IPS DF 6.9 (cell line): Measurements from ENCODE around the gene RLN3.
"Not testable (repeated sequence)": the region's sequence is repeated elsewhere in the genome, so short reads cannot be mapped to it uniquely, and the experiment has no call there.

Experiments used
- DNase-seq: peaks from one replicate; pipeline ENCODE4 v3.0.0-alpha.2; 2013; ENCODE audit warnings: low read depth, low spot score
- H3K27ac ChIP-seq: one replicate; pipeline ENCODE4 v1.5.1; 2013; ENCODE audit warnings: low read length, control low read depth
- H3K27me3 ChIP-seq: 2 replicates; pipeline ENCODE4 v1.6.1; 2013; ENCODE audit warnings: mild to moderate bottlenecking, low read length; ENCODE audit not compliant: control insufficient read depth, insufficient read depth
- H3K36me3 ChIP-seq: 2 replicates; pipeline ENCODE4 v1.6.1; 2013; ENCODE audit warnings: low read length; ENCODE audit not compliant: control insufficient read depth, insufficient read depth
- H3K4me1 ChIP-seq: 2 replicates; pipeline ENCODE4 v1.6.1; 2013; ENCODE audit warnings: low read length; ENCODE audit not compliant: control insufficient read depth, insufficient read depth
- H3K4me3 ChIP-seq: 2 replicates; pipeline ENCODE4 v1.5.1; 2013; ENCODE audit warnings: mild to moderate bottlenecking, low read length
- H3K9me3 ChIP-seq: 2 replicates; pipeline ENCODE4 v1.6.1; 2013; ENCODE audit warnings: low read length, inconsistent platforms; ENCODE audit not compliant: control insufficient read depth, insufficient read depth
- WGBS: extraction: QIAGEN DNeasy Blood & Tissue Kit; methylation state at CpG from one replicate; pipeline ENCODE4 v1.1.7; 2013; ENCODE audit warnings: mixed read lengths, missing lambda C conversion rate; ENCODE audit not compliant: insufficient read length, insufficient coverage; 5-methylcytosine and 5-hydroxymethylcytosine counted together

RLN3 gene

DNA sequence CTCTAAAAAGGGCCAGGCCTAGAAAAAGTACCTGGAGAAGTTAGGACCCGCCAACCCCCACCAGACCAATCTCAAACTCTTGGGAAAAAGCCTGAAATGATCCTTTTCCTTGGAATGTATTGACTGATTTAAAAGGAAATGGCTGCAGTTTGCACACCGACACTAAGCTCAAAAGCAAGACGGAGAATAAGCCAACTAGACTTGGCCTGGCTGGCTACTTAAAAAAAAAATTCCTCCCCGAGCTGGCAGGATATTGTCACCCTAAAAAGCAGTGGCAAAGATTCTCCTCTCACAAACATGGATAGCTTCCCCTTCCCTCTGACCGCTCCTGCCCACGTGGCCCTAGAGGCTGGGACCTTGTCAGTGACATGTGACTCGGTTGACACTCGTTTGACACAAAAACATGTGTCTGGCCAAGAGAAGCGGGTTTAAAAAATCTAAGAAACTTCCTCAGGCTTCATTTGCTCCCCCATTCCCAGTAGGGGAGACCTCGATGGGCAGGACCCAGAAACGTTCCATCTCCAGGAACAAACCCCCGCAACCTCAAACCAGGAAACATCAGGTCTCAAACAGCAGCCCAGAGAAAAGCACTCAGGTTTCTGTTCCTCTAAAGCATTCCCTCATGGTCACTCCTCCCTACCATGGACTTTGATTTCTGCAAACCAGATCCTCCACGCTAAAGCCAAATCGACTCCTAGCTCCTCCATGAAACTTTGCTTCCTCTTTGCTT lies 23.2 kb upstream of the RLN3 start:
- no peak for DNase-seq
- no peaks in the 10 kb centered on the region for H3K27me3 ChIP-seq
- H3K4me1 ChIP-seq: peaks cover 4% of the 10 kb centered on the region; the same call in 1 of the 2 replicates
- no CpG with 5 or more reads among the region's 14 CpGs for WGBS
- no peaks in the 10 kb centered on the region for H3K36me3 ChIP-seq
- H3K9me3 ChIP-seq: no peaks in the 10 kb centered on the region
- H3K27ac ChIP-seq: no peak overlapping the region
- no peak overlapping the region for H3K4me3 ChIP-seq

DNA sequence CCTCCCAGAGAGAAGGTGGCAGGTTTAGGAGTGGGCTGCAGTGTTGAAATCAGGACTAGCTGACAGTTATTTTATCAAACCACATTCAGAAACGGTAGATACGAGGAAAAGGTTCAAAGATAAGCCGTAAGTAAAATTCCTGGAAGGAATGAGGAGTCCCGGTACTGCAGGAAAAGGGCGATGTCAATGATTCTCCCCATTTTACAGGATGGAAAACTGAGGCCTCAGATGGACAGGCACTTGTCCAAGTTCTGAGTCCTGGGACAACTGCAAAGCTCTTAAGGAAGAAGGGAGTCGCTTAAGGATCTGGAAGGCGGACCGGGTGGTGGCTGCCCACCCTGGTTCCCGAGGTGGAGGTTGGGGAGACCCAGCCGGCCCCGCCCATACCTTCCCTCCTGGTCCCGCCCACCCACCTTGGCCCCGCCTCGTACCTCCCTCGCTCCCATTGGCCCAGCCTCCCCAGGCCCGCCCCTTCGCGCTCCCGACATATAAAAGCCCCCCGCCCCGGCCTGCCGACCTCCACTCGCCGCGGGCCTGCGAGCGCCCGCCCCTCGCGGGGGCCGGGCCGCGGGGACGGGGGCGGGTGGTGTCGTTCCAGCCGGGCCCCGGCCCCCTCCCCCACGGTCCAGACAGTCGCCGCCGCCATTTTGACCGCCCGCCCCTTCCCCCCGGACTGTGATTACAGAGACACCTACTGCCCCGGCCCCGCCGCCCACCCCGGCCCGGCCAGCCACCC lies 22.4 kb upstream of the RLN3 start:
- WGBS: no CpG with 5 or more reads among the region's 50 CpGs
- no peaks in the 10 kb centered on the region for H3K9me3 ChIP-seq
- H3K4me1 ChIP-seq: peaks cover 4% of the 10 kb centered on the region; the same call in 1 of the 2 replicates
- no peaks in the 10 kb centered on the region for H3K27me3 ChIP-seq
- H3K36me3 ChIP-seq: no peaks in the 10 kb centered on the region
- H3K4me3 ChIP-seq: peak overlapping the region; percentile 82; the same call in 1 of the 2 replicates
- no peak overlapping the region for H3K27ac ChIP-seq
- DNase-seq: no peak

DNA sequence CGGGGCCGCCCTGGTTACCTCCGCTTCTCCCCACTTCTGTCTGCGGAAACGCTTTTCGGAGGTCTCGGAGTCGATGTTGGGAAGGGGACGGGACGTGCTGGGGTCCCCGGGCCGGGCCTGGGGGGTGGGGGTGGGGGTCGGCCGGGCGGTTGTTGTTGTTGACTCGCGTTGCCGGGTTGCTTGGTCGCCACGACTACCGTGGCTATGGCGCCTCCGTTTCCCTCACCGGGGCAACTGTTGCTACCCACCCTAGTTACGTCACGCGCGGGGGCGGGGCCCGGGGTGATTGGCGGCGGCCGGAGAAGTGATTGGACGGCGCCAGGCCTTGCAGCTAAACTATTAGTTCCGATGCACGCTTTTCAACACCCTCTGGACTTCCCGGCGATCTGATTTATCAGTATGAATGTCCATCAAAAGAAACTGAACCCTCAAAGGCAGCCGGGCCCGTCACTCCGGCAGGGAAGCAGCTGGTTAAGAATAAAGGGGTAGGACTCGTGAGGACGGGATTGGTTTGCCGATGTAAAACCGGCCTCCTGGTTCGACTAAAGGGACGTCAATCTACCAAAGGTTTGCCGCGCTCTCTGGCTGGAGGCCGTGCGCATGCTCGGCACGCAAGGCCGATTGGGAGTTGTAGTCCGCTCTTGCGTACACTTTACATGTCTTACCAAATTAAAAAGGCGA lies 21.7 kb upstream of the RLN3 start, which contains the start of gene RFX1:
RFX1 (minus strand) TSS at position 236 of the 681 bp plus-strand sequence. CDS start 12,477 bp downstream, outside the sequence.
- Histone ChIP-seq H3K36me3 (no peaks in the 10 kb centered on the region), H3K27ac (no peak within 1 kb of the TSS), H3K4me3 (peak within 1 kb of the TSS; percentile 82; the same call in 1 of the 2 replicates), H3K27me3 (no peaks in the 10 kb centered on the region), H3K4me1 (peaks cover 4% of the 10 kb centered on the region; the same call in 1 of the 2 replicates), H3K9me3 (no peaks in the 10 kb centered on the region)
- DNase-seq: peak; percentile 97
- no CpG with 5 or more reads among the region's 58 CpGs for WGBS

DNA sequence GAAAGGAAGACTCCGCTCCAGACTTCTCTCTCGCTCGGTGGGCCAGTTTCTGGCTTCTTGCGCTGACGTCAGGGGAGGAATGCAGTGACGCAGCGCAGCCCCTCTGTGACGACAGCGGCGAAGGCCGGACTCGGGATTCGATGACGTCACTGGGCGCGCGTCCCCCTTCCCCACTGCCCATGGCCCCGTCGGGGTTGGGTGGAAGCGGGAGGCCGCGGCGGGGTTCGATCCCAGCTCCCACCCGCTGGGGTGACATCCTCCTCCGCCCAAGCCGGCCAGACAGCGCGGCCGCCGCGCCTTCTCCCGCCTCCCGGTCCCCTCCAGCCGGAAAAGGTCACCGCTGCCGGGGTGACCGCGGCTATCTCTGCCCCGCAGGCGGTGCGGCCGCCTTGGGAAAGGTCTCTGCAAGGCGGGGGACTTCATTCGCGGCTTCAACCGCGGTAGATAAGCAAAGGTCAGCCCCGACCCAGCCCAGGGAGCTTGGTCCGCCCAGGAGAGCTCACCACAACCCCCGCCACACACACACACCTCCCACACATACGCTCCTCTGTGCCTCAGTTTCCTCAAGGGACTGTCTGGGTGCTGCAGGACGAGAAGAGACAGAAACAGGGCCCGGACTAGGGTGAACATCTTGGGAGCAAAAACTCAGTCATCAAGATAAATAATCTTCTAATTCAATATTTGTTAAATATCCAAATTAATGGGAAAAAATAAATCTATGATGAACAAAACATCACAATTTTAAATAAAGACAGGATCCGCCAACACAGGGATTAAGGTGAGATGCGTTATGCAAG lies 21.0 kb upstream of the RLN3 start:
- no CpG with 5 or more reads among the region's 56 CpGs for WGBS
- Histone ChIP-seq H3K36me3 (no peaks in the 10 kb centered on the region), H3K9me3 (no peaks in the 10 kb centered on the region), H3K27ac (no peak overlapping the region), H3K4me1 (peaks cover 4% of the 10 kb centered on the region; the same call in 1 of the 2 replicates), H3K27me3 (no peaks in the 10 kb centered on the region), H3K4me3 (peak overlapping the region; percentile 54; the same call in 1 of the 2 replicates)
- peak; percentile 60 for DNase-seq

DNA sequence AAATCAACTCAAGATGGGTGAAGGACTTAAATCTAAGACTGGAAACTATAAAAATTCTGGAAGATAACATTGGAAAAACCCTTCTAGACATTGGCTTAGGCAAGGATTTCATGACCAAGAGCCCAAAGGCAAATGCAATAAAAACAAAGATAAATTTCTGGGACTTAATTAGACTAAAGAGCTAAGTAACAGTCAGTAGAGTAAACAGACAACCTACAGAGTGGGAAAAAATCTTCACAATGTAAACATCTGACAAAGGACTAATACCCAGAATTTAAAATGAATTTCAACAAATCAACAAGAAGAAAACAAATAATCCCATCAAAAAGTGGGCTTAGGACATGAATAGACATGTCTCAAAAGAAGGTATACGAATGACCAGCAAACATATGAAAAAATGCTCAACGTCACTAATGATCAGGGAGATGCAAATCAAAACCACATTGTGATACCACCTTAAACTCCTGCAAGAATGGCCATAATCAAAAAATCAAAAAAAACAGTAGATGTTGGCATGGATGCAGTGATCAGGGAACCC lies 15.5 kb upstream of the RLN3 start:
- H3K27me3 ChIP-seq: no peaks in the 10 kb centered on the region
- no peak for DNase-seq
- no CpG with 5 or more reads among the region's 2 CpGs for WGBS
- no peaks in the 10 kb centered on the region for H3K9me3 ChIP-seq
- H3K4me1 ChIP-seq: no peaks in the 10 kb centered on the region
- no peak overlapping the region for H3K4me3 ChIP-seq
- no peaks in the 10 kb centered on the region for H3K36me3 ChIP-seq
- H3K27ac ChIP-seq: no peak overlapping the region

DNA sequence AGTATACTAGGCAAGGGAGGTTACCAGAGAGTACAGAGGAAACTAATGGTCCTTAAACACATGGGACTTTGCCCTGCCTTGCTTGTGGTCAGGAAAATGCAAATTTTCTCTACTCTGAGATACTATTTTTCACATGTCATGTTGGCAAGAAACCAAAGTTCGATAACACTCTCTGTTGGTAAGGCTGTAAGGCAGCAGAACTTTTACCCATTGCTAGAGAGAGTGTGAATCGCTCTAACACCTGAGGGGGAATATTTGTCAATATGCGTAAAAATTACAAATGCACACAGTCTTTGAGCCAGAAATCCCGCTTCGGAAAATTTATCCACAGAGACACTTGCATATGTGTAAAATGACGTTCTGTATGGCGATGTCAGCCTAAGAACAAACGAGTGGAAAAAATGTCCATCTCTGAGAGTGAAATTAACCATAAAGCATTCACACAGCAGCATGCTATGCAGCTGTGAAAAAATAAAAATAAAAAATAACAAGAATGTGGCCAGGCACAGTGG lies 12.4 kb upstream of the RLN3 start:
- Histone ChIP-seq H3K9me3 (no peaks in the 10 kb centered on the region), H3K4me3 (no peak overlapping the region), H3K27me3 (no peaks in the 10 kb centered on the region), H3K27ac (no peak overlapping the region), H3K4me1 (no peaks in the 10 kb centered on the region), H3K36me3 (no peaks in the 10 kb centered on the region)
- WGBS: no CpG with 5 or more reads among the region's 8 CpGs
- no peak for DNase-seq

DNA sequence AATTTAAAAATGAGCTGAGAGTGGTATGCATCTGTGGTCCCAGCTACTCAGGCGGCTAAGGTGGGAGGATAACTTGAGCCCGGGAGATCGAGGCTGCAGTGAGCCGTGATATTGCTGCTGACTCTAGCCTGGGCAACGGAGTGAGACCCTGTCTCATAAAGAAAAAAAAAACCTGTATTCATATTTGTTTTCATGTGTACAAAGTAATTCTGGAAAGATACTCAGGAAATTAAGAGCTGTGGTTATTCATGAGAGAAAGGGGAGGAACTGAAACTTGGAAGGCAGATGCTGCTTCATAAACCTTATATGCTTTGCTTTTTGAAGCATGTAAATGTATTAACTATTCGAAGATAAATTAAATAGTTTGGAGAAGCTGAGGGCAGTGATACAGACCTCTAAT lies 8.8 kb upstream of the RLN3 start:
- Histone ChIP-seq H3K27ac (no peak overlapping the region), H3K4me3 (no peak overlapping the region), H3K27me3 (no peaks in the 10 kb centered on the region), H3K4me1 (no peaks in the 10 kb centered on the region), H3K9me3 (no peaks in the 10 kb centered on the region), H3K36me3 (no peaks in the 10 kb centered on the region)
- no peak for DNase-seq
- WGBS: no CpG with 5 or more reads among the region's 6 CpGs

DNA sequence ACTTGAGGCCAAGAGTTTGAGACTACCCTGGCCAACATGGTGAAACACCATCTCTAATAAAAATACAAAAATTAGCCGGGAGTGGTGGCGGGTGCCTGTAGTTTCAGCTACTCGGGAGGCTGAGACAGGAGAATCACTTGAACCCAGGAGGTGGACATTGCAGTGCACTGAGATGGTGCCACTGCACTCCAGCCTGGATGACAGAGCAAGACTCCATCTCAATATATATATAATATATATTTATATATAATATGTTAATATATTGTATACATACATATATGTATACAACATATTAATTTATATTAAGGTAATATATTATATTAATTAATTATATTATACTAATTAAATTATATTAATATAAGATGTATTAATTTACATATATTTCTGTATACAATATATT lies 8.2 kb upstream of the RLN3 start:
- no CpG with 5 or more reads among the region's 3 CpGs for WGBS
- not testable (repeated sequence) for DNase-seq, H3K4me1 ChIP-seq, H3K9me3 ChIP-seq, H3K36me3 ChIP-seq, H3K27ac ChIP-seq, H3K27me3 ChIP-seq, H3K4me3 ChIP-seq

DNA sequence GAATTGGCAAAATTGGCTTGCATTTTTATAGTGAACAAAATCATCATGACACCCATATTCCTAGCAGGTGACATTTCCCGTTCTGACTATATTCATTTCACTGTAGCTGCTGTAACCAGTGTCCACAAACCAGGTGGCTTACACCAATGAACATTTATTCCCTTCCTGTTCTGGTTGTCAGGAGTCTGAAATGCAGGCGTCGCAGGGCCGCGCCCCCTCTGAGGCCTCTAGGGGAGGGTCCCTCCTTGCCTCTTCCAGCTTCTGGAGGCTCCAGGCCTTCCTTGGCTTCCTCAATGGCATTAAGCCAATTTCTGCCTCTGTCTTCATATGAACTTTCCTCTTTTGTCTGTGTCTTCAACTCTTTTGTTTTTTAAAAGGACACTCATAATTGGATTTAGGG lies 6.5 kb upstream of the RLN3 start:
- H3K27ac ChIP-seq: no peak overlapping the region
- H3K9me3 ChIP-seq: no peaks in the 10 kb centered on the region
- H3K36me3 ChIP-seq: no peaks in the 10 kb centered on the region
- DNase-seq: no peak
- no peak overlapping the region for H3K4me3 ChIP-seq
- WGBS: no CpG with 5 or more reads among the region's 5 CpGs
- no peaks in the 10 kb centered on the region for H3K27me3 ChIP-seq
- no peaks in the 10 kb centered on the region for H3K4me1 ChIP-seq
